ENCODE results near the gene ZNF135. TPM values are rescaled to one million over a fixed set of nuclear protein-coding genes. Genes with fewer than 3 reads are reported as not detected.

Gene ZNF135
- total and polyA plus RNA-seq, 2 of the 13 experiments (the other 11 are each of a cell fraction or from before 2014, with no cell fraction given) = not detected

DNA sequence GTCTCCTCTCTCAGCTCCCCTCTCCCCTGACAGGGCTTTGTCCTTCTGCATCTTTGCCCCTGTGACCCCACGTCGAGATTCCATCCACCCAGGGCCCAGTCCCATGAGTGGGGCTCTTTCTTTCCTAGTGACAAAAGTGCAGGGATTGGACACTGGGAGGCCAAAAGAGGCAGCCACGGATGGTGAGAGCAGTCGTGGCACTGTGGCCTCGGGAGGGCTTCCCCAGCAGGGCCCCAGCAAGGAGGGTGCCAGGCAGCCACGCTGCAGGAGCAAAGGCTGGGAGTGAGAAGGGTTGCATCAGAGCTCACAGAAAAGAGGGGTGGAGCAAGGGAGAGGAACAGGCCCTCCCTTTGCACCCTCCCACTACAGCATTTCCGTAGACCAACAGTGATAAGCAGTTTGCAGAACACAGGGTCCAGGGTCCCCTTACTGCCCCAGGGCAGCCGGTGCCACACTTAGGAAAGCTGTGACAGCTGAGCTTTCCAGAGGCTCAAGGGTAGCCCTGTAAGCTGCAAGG, 20.3 kb upstream of the ZNF135 start (continued):
- TF ChIP-seq, protein P1, sequence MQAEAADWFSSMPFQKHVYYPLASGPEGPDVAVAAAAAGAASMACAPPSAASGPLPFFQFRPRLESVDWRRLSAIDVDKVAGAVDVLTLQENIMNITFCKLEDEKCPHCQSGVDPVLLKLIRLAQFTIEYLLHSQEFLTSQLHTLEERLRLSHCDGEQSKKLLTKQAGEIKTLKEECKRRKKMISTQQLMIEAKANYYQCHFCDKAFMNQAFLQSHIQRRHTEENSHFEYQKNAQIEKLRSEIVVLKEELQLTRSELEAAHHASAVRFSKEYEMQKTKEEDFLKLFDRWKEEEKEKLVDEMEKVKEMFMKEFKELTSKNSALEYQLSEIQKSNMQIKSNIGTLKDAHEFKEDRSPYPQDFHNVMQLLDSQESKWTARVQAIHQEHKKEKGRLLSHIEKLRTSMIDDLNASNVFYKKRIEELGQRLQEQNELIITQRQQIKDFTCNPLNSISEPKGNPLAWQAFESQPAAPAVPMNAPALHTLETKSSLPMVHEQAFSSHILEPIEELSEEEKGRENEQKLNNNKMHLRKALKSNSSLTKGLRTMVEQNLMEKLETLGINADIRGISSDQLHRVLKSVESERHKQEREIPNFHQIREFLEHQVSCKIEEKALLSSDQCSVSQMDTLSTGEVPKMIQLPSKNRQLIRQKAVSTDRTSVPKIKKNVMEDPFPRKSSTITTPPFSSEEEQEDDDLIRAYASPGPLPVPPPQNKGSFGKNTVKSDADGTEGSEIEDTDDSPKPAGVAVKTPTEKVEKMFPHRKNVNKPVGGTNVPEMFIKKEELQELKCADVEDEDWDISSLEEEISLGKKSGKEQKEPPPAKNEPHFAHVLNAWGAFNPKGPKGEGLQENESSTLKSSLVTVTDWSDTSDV (CRISPR knock-in tag; IDR thresholded peaks at IDR 0.05) = no peak
- TF ChIP-seq IKZF4 (CRISPR knock-in tag; IDR thresholded peaks at IDR 0.05; ENCODE audit: borderline replicate concordance, low read depth, not compliant biosample characterization) (no peak), SRSF4 (IDR thresholded peaks at IDR 0.05; ENCODE audit: low read depth, low read length, poor library complexity, severe bottlenecking) (no peak), TMF1 (CRISPR knock-in tag; IDR thresholded peaks at IDR 0.05; ENCODE audit: low read depth) (no peak), MNT (IDR thresholded peaks at IDR 0.05) (no peak), ZNF382 (CRISPR knock-in tag; IDR thresholded peaks at IDR 0.05; ENCODE audit: borderline replicate concordance) (no peak), ZNF788 (CRISPR knock-in tag; IDR thresholded peaks at IDR 0.05; ENCODE audit: borderline replicate concordance) (no peak), ELF4 (CRISPR knock-in tag; IDR thresholded peaks at IDR 0.05; ENCODE audit: borderline replicate concordance) (no peak), MAZ (IDR thresholded peaks at IDR 0.05; ENCODE audit: borderline replicate concordance, low read depth, low read length) (no peak), MAZ (CRISPR knock-in tag; IDR thresholded peaks at IDR 0.05; ENCODE audit: low read depth) (no peak; the same call in 1 of the 2 replicates), REPIN1 (CRISPR knock-in tag; IDR thresholded peaks at IDR 0.05; ENCODE audit: borderline replicate concordance, low read depth) (peak; percentile 41; the same call in 1 of the 2 replicates), STAT6 (CRISPR knock-in tag; IDR thresholded peaks at IDR 0.05; ENCODE audit: borderline replicate concordance) (no peak)
- TF ChIP-seq, protein P2, sequence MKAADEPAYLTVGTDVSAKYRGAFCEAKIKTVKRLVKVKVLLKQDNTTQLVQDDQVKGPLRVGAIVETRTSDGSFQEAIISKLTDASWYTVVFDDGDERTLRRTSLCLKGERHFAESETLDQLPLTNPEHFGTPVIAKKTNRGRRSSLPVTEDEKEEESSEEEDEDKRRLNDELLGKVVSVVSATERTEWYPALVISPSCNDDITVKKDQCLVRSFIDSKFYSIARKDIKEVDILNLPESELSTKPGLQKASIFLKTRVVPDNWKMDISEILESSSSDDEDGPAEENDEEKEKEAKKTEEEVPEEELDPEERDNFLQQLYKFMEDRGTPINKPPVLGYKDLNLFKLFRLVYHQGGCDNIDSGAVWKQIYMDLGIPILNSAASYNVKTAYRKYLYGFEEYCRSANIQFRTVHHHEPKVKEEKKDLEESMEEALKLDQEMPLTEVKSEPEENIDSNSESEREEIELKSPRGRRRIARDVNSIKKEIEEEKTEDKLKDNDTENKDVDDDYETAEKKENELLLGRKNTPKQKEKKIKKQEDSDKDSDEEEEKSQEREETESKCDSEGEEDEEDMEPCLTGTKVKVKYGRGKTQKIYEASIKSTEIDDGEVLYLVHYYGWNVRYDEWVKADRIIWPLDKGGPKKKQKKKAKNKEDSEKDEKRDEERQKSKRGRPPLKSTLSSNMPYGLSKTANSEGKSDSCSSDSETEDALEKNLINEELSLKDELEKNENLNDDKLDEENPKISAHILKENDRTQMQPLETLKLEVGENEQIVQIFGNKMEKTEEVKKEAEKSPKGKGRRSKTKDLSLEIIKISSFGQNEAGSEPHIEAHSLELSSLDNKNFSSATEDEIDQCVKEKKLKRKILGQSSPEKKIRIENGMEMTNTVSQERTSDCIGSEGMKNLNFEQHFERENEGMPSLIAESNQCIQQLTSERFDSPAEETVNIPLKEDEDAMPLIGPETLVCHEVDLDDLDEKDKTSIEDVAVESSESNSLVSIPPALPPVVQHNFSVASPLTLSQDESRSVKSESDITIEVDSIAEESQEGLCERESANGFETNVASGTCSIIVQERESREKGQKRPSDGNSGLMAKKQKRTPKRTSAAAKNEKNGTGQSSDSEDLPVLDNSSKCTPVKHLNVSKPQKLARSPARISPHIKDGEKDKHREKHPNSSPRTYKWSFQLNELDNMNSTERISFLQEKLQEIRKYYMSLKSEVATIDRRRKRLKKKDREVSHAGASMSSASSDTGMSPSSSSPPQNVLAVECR (CRISPR knock-in tag; IDR thresholded peaks at IDR 0.05; ENCODE audit: borderline replicate concordance) = peak; percentile 29; the same call in 1 of the 2 replicates

All from HepG2 (cell line).